ENCODE data around the gene FANCG.
A peak's percentile ranks its signal among the peaks of the same experiment; 100 is the strongest.

The FANCG gene

GRCh38 chr9:35108946-35109575 is 29.3 kb upstream of the FANCG start:
- no peak for TF ChIP-seq JUND (IDR thresholded peaks at IDR 0.05; ENCODE audit: low read depth)
- no peak for DNase-seq (ENCODE audit: low read depth in 1 of 2, low spot score in 1 of 2)
- in situ Hi-C loops (cut with HindIII; ENCODE audit: low pct_unique_long_range_greater_than_20kb, low sequenced_read_pairs) = no loop called here

GRCh38 chr9:35108461-35108860 is 28.7 kb upstream of the FANCG start:
- no peak for DNase-seq (ENCODE audit: low read depth in 1 of 2, low spot score in 1 of 2)
- TF ChIP-seq JUND (IDR thresholded peaks at IDR 0.05; ENCODE audit: low read depth) = no peak
- in situ Hi-C loops (cut with HindIII; ENCODE audit: low pct_unique_long_range_greater_than_20kb, low sequenced_read_pairs) = no loop called here

- TF ChIP-seq JUND (IDR thresholded peaks at IDR 0.05; ENCODE audit: low read depth) = no peak
- in situ Hi-C loops (cut with HindIII; ENCODE audit: low pct_unique_long_range_greater_than_20kb, low sequenced_read_pairs) = no loop called here
- no peak for DNase-seq (ENCODE audit: low read depth in 1 of 2, low spot score in 1 of 2)
Measured at GRCh38 chr9:35107297-35108290, 27.9 kb upstream of the FANCG start.

GRCh38 chr9:35106343-35106730 is 26.6 kb upstream of the FANCG start:
- TF ChIP-seq JUND (IDR thresholded peaks at IDR 0.05; ENCODE audit: low read depth) = no peak
- in situ Hi-C loops (cut with HindIII; ENCODE audit: low pct_unique_long_range_greater_than_20kb, low sequenced_read_pairs) = no loop called here

DNA sequence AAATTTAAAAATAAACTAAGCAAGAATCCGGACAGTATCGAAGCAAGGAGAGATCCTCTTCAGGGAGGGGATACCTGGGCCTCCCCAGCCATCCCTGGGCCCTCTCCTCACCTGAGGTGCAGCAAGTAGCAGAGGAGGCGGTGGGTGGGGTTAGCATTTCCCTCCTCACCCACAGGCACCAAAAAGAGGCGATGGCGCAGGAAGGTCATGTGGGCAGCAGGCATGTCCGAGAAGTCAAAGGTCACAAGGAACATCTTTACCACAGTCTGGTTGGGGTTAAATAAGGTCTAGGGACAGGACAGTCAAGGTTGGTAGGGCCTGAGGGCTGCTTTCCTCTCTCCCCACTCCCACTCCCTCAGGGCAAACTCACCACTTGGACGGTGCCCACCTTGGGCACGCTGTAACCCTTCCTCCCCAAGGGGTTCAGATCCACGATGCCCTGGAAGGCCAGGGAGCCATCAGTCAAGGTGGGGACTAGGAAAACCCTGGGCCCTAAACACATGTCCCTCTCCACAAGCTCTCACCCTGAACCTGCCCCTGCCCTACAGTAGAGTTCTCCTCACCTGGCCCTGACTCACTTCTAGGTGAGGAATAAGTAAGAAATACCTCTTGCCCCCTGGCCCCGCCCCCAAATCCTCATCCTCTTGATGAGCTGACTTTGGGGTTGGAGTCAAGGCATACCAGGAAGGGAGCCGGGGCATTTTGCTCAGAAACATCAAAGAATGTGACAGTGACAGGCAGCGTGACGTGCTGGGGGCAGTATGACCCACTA is 26.0 kb upstream of the FANCG start:
- in situ Hi-C loops (cut with HindIII; ENCODE audit: low pct_unique_long_range_greater_than_20kb, low sequenced_read_pairs) = no loop called here
- no peak for TF ChIP-seq JUND (IDR thresholded peaks at IDR 0.05; ENCODE audit: low read depth)

More at GRCh38 chr9:35106343-35106730, 26.6 kb upstream of the FANCG start:
- no peak for DNase-seq (ENCODE audit: low read depth in 1 of 2, low spot score in 1 of 2)

GRCh38 chr9:35105126-35105525 is 25.4 kb upstream of the FANCG start:
- no peak for TF ChIP-seq JUND (IDR thresholded peaks at IDR 0.05; ENCODE audit: low read depth)
- no peak for DNase-seq (ENCODE audit: low read depth in 1 of 2, low spot score in 1 of 2)
- in situ Hi-C loops (cut with HindIII; ENCODE audit: low pct_unique_long_range_greater_than_20kb, low sequenced_read_pairs) = no loop called here

More for the DNA sequence above, 26.0 kb upstream of the FANCG start:
- no peak for DNase-seq (ENCODE audit: low read depth in 1 of 2, low spot score in 1 of 2)

DNA sequence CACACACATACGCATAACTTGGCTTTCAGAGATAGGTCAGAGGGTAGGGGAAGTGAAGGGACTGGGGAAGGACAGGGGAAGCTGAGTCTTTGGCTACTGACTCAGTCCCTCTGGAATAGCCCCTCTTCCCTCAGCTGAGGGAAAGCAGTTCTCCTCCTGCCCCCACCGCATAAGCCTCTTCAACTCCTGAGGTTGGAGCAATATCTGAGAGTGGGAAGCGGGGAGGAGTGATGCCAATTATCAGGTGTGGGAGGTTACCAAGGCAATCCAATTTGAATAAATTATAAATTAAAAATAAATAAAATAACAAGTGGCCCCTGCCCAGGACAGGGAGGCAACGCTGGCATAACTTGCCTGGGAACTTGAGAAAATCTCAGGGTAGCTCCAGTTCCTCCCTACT is 24.8 kb upstream of the FANCG start:
- no peak for TF ChIP-seq JUND (IDR thresholded peaks at IDR 0.05; ENCODE audit: low read depth)
- in situ Hi-C loops (cut with HindIII; ENCODE audit: low pct_unique_long_range_greater_than_20kb, low sequenced_read_pairs) = no loop called here
- no peak for DNase-seq (ENCODE audit: low read depth in 1 of 2, low spot score in 1 of 2)

DNA sequence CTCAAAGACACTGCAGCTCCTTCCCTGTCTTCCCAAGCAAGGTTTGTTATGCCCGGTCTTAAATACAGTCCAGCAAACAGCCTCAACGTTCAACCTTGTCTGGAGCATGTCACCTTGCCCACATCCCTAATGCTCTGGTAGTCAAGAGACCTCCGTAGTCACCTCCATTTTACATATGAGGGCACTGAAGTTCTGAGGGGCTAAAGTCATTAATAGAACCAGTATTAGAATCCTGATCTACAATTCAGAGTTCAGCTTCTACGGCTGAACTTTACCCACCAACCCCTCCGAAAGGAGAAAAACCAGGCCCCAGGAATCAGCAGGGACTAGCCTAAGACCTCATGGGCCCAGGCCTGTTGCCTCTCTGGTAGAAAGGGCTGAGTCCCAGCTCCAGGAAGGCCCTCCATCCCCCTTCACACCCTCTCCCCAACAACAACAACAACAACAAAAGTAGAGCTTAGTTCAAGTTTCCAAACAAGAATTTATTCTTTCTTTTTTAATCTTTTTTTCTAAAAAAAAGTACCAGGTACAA is 24.0 kb upstream of the FANCG start:
- no peak for DNase-seq (ENCODE audit: low read depth in 1 of 2, low spot score in 1 of 2)
- in situ Hi-C loops (cut with HindIII; ENCODE audit: low pct_unique_long_range_greater_than_20kb, low sequenced_read_pairs) = no loop called here
- no peak for TF ChIP-seq JUND (IDR thresholded peaks at IDR 0.05; ENCODE audit: low read depth)

GRCh38 chr9:35102769-35103659 is 23.3 kb upstream of the FANCG start, which contains the start of gene STOML2:
Gene STOML2, minus strand, starts transcription at chr9:35103131. Its CDS starts 37 bp downstream, at chr9:35103094.
- no peak for TF ChIP-seq JUND (IDR thresholded peaks at IDR 0.05; ENCODE audit: low read depth)
- in situ Hi-C loops (cut with HindIII; ENCODE audit: low pct_unique_long_range_greater_than_20kb, low sequenced_read_pairs) = no loop called here
- peak; percentile 86 to 95 for DNase-seq (ENCODE audit: low read depth in 1 of 2, low spot score in 1 of 2)

- no peak for TF ChIP-seq JUND (IDR thresholded peaks at IDR 0.05; ENCODE audit: low read depth)
- in situ Hi-C loops (cut with HindIII; ENCODE audit: low pct_unique_long_range_greater_than_20kb, low sequenced_read_pairs) = no loop called here
- no peak for DNase-seq (ENCODE audit: low read depth in 1 of 2, low spot score in 1 of 2)
Measured at GRCh38 chr9:35102465-35102768, 22.7 kb upstream of the FANCG start.

- DNase-seq (ENCODE audit: low read depth in 1 of 2, low spot score in 1 of 2) = no peak
- in situ Hi-C loops (cut with HindIII; ENCODE audit: low pct_unique_long_range_greater_than_20kb, low sequenced_read_pairs) = no loop called here
- no peak for TF ChIP-seq JUND (IDR thresholded peaks at IDR 0.05; ENCODE audit: low read depth)
Measured at GRCh38 chr9:35097573-35097972, 17.8 kb upstream of the FANCG start.
